Fibroblast of lung (primary cell): Measurements from ENCODE around the gene FAM118A.

Experiments used
- CTCF ChIP-seq, 2 donors: IDR thresholded peaks in 1 of 2; conservative IDR thresholded peaks in 1 of 2; 1 replicate in 1 of 2; 2 replicates in 1 of 2; pipeline ENCODE4 v1.5.1; 2011 to 2012; ENCODE audit warnings: low read length in 2 of 2, control low read depth in 1 of 2, inconsistent platforms in 1 of 2, low read depth in 1 of 2, mild to moderate bottlenecking in 1 of 2
- EZH2 ChIP-seq: IDR thresholded peaks from 2 replicates; pipeline ENCODE4 v1.5.1; 2012; ENCODE audit warnings: low read length, control low read depth, mild to moderate bottlenecking; ENCODE audit errors: missing control alignments

DNA sequence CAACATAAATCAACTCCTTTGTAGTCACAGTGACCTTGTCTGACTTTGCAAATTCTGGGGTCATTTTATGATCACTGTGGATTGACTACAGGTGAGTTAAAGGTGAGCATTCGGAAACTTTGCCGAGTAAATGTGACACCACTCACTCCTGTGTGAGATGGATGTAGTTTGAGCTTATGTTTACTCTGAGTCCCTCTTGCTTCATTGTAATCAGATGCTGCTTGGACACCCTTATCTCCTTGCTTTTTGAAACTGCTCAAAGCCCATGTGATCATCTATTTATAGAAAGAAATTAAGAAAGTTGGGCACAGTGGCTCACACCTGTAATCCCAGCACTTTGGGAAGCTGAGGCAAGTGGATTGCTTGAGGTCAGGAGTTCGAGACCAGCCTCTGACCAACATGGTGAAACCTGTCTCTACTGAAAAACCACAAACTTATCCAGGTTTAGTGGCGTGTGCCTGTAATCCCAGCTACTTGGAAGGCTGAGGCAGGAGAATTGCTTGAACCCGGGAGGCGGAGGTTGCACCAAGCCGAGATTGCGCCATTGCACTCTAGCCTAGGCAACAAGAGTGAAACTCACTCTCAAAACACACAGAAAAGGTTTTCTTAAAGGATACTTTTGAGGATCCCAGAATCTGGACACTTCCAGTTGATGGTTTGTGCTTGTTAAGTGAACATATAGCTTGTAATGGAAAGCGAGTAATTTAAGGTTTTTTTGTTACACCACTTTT, 7.2 kb downstream of the FAM118A start:
- TF ChIP-seq EZH2 (no peak), CTCF (conservative IDR thresholded peaks at IDR 0.05 in 1 of 2, IDR thresholded peaks at IDR 0.05 in 1 of 2; ENCODE audit: low read depth in 1 of 2, low read length in 2 of 2) (no peak)
